ENCODE measurements around the gene PRKN. TPM values are rescaled to one million over a fixed set of nuclear protein-coding genes. Genes with fewer than 3 reads are reported as not detected.

Gene PRKN
- total RNA-seq, 1 donor from 2014 or later, result not detected

DNA sequence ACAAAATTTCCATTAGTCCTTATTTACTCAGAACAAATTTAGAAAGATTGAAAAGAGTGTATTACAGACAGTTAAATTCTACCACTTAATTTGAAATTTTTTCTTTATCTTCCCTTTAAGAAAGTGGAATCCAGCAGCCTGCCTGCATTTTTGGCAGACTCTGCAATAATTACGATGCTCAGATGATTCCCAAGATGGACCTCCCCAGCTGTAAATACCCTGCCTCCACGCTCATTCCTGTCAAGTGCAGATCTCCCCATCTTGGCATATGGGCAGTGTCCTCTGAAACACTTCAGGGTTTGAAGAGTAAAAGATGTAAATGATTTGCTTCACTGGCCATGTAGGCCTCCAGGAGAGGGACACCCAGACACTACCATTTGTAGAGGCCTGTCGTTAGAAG is 471.2 kb downstream of the PRKN start:
- no peak for DNase-seq (ENCODE audit: low spot score)
- no peak overlapping the region for H3K27ac Mint-ChIP-seq
- no peaks in the 10 kb centered on the region for H3K27me3 Mint-ChIP-seq (ENCODE audit: insufficient read depth)
- no peaks in the 10 kb centered on the region for H3K4me1 Mint-ChIP-seq (ENCODE audit: low read depth)
- intact Hi-C loops (cut with micrococcal nuclease), result no loop called here
- no peaks in the 10 kb centered on the region for H3K36me3 Mint-ChIP-seq (ENCODE audit: low read depth)
- H3K4me3 Mint-ChIP-seq, result no peak overlapping the region
- H3K9me3 Mint-ChIP-seq, result no peaks in the 10 kb centered on the region

- Mint-ChIP-seq H3K36me3 (ENCODE audit: low read depth) (no peaks in the 10 kb centered on the region), H3K4me3 (no peak overlapping the region), H3K9me3 (no peaks in the 10 kb centered on the region), H3K4me1 (ENCODE audit: low read depth) (no peaks in the 10 kb centered on the region), H3K27me3 (ENCODE audit: insufficient read depth) (no peaks in the 10 kb centered on the region), H3K27ac (no peak overlapping the region)
- no peak for DNase-seq (ENCODE audit: low spot score)
- intact Hi-C loops (cut with micrococcal nuclease), result no loop called here
Measured at GRCh38 chr6:162251257-162251656, 476.3 kb downstream of the PRKN start.

DNA sequence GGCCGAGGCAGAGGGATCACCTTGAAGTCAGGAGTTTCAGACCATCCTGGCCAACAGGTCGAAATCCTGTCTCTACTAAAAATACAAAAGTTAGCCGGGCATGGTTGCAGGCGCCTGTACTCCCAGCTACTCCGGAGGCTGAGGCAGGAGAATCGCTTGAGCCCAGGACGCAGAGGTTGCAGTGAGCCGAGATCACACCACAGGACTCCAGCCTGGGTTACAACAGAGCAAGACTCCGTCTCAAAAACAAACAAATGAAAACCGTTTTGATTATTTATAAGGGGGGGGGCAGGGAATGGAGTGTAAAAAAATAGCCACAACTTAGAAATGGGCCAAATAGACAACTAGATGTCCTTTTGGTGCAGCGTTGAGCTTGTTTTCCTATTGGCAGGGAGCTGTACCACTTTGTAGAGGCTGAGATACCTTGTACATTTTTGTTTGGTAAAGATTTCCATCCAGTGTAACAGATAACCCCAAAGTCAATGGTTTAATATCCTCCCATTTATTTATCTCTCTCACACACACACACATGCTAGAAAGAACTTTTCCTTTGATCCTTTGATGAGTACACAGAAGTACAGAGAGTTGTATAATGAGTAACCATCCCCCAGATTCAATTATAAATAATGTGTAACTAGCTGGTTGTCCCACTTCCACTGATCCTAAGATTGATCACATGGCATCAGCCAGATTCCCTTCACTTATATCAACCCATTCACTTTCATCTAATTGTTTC is 477.5 kb downstream of the PRKN start:
- Mint-ChIP-seq H3K27me3 (ENCODE audit: insufficient read depth) (no peaks in the 10 kb centered on the region), H3K9me3 (no peaks in the 10 kb centered on the region), H3K4me3 (no peak overlapping the region), H3K36me3 (ENCODE audit: low read depth) (no peaks in the 10 kb centered on the region), H3K4me1 (ENCODE audit: low read depth) (no peaks in the 10 kb centered on the region), H3K27ac (no peak overlapping the region)
- intact Hi-C loops (cut with micrococcal nuclease), result no loop called here
- DNase-seq (ENCODE audit: low spot score), result no peak

DNA sequence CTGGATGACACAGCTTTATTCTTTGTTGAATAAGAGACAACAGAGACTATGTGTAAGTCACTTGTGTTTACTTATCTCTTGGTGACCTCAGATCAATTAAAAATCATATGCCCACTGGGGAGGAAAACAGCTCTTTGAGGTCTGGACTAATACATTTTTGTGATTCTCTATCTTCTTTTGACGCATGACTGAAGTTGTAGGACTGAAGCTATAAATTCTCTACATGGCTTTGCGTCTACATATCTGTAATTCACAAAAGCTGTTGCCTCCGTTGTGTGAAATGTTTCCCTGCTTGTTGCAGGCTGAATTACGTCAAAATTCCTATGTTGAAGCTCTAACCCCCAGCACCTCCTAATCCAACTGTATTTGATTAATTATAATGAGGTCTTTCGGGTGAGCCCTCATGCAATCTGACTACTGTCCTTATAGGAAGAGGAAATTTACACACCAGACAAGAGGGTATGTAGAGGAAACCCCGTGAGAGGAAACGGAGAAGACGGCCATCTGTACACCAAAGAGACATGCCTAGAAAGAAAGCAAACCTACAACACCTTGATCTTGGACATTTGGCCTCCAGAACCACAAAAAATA is 481.6 kb downstream of the PRKN start:
- Mint-ChIP-seq H3K27ac (no peak overlapping the region), H3K36me3 (ENCODE audit: low read depth) (no peaks in the 10 kb centered on the region), H3K4me3 (no peak overlapping the region), H3K9me3 (no peaks in the 10 kb centered on the region), H3K27me3 (ENCODE audit: insufficient read depth) (no peaks in the 10 kb centered on the region), H3K4me1 (ENCODE audit: low read depth) (no peaks in the 10 kb centered on the region)
- no peak for DNase-seq (ENCODE audit: low spot score)
- intact Hi-C loops (cut with micrococcal nuclease), result no loop called here

GRCh38 chr6:162244031-162244430 is 483.5 kb downstream of the PRKN start:
- intact Hi-C loops (cut with micrococcal nuclease), result no loop called here
- no peak overlapping the region for H3K4me3 Mint-ChIP-seq
- H3K4me1 Mint-ChIP-seq (ENCODE audit: low read depth), result no peaks in the 10 kb centered on the region
- no peaks in the 10 kb centered on the region for H3K9me3 Mint-ChIP-seq
- no peak overlapping the region for H3K27ac Mint-ChIP-seq
- no peaks in the 10 kb centered on the region for H3K27me3 Mint-ChIP-seq (ENCODE audit: insufficient read depth)
- H3K36me3 Mint-ChIP-seq (ENCODE audit: low read depth), result no peaks in the 10 kb centered on the region
- DNase-seq (ENCODE audit: low spot score), result no peak

- Mint-ChIP-seq H3K4me3 (no peak overlapping the region), H3K27me3 (ENCODE audit: insufficient read depth) (no peaks in the 10 kb centered on the region), H3K9me3 (no peaks in the 10 kb centered on the region), H3K36me3 (ENCODE audit: low read depth) (no peaks in the 10 kb centered on the region), H3K4me1 (ENCODE audit: low read depth) (no peaks in the 10 kb centered on the region), H3K27ac (no peak overlapping the region)
- DNase-seq (ENCODE audit: low spot score), result no peak
- intact Hi-C loops (cut with micrococcal nuclease), result no loop called here
Measured at GRCh38 chr6:162242915-162243314, 484.7 kb downstream of the PRKN start.

GRCh38 chr6:162239330-162239729 is 488.2 kb downstream of the PRKN start:
- intact Hi-C loops (cut with micrococcal nuclease), result no loop called here
- H3K27ac Mint-ChIP-seq, result no peak overlapping the region
- H3K4me1 Mint-ChIP-seq (ENCODE audit: low read depth), result no peaks in the 10 kb centered on the region
- H3K9me3 Mint-ChIP-seq, result no peaks in the 10 kb centered on the region
- no peaks in the 10 kb centered on the region for H3K27me3 Mint-ChIP-seq (ENCODE audit: insufficient read depth)
- DNase-seq (ENCODE audit: low spot score), result no peak
- no peak overlapping the region for H3K4me3 Mint-ChIP-seq
- H3K36me3 Mint-ChIP-seq (ENCODE audit: low read depth), result no peaks in the 10 kb centered on the region

GRCh38 chr6:162238675-162239074 is 488.9 kb downstream of the PRKN start:
- Mint-ChIP-seq H3K27me3 (ENCODE audit: insufficient read depth) (no peaks in the 10 kb centered on the region), H3K27ac (no peak overlapping the region), H3K36me3 (ENCODE audit: low read depth) (no peaks in the 10 kb centered on the region), H3K4me1 (ENCODE audit: low read depth) (no peaks in the 10 kb centered on the region), H3K9me3 (no peaks in the 10 kb centered on the region), H3K4me3 (no peak overlapping the region)
- intact Hi-C loops (cut with micrococcal nuclease), result no loop called here
- no peak for DNase-seq (ENCODE audit: low spot score)

- H3K27ac Mint-ChIP-seq, result no peak overlapping the region
- H3K4me3 Mint-ChIP-seq, result no peak overlapping the region
- no peaks in the 10 kb centered on the region for H3K4me1 Mint-ChIP-seq (ENCODE audit: low read depth)
- no peaks in the 10 kb centered on the region for H3K27me3 Mint-ChIP-seq (ENCODE audit: insufficient read depth)
- intact Hi-C loops (cut with micrococcal nuclease), result no loop called here
- H3K9me3 Mint-ChIP-seq, result no peaks in the 10 kb centered on the region
- DNase-seq (ENCODE audit: low spot score), result no peak
- H3K36me3 Mint-ChIP-seq (ENCODE audit: low read depth), result no peaks in the 10 kb centered on the region
Measured at GRCh38 chr6:162237331-162237730, 490.2 kb downstream of the PRKN start.

GRCh38 chr6:162234631-162235030 is 492.9 kb downstream of the PRKN start:
- no peak overlapping the region for H3K4me3 Mint-ChIP-seq
- no peaks in the 10 kb centered on the region for H3K4me1 Mint-ChIP-seq (ENCODE audit: low read depth)
- no peaks in the 10 kb centered on the region for H3K9me3 Mint-ChIP-seq
- no peak for DNase-seq (ENCODE audit: low spot score)
- intact Hi-C loops (cut with micrococcal nuclease), result no loop called here
- peaks cover 3% of the 10 kb centered on the region for H3K27me3 Mint-ChIP-seq (ENCODE audit: insufficient read depth)
- H3K27ac Mint-ChIP-seq, result no peak overlapping the region
- no peaks in the 10 kb centered on the region for H3K36me3 Mint-ChIP-seq (ENCODE audit: low read depth)

DNA sequence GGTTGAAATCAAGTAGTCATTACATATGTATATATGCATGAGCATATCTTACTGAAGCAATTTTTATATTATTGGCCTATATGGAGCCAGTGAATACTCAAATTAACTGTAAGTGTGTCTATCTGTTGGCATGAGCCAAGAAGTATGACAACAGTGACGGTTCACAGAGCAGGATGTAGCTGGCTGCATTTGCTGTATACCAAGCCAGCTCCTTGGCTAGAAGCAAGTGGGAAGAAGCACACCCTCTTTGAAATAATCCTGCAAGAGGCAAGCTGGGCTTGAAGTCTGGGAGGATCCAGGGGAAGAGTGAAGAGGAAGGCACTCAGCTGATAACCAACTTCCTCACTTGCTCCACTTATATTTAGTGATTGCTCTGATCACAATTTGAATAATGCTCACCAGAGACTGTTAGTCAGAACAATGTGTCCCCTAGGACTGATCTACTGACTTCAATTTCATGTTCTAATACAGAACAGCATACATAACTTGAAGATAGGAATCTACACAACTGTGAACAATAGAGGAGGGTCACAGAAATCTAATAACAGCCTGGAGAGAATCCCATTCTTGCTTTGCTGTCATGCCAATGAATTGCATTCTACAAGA is 497.3 kb downstream of the PRKN start:
- H3K27me3 Mint-ChIP-seq (ENCODE audit: insufficient read depth), result peaks cover 3% of the 10 kb centered on the region
- intact Hi-C loops (cut with micrococcal nuclease), result no loop called here
- DNase-seq (ENCODE audit: low spot score), result no peak
- H3K36me3 Mint-ChIP-seq (ENCODE audit: low read depth), result no peaks in the 10 kb centered on the region
- no peaks in the 10 kb centered on the region for H3K9me3 Mint-ChIP-seq
- H3K4me3 Mint-ChIP-seq, result no peak overlapping the region
- H3K27ac Mint-ChIP-seq, result no peak overlapping the region
- no peaks in the 10 kb centered on the region for H3K4me1 Mint-ChIP-seq (ENCODE audit: low read depth)

DNA sequence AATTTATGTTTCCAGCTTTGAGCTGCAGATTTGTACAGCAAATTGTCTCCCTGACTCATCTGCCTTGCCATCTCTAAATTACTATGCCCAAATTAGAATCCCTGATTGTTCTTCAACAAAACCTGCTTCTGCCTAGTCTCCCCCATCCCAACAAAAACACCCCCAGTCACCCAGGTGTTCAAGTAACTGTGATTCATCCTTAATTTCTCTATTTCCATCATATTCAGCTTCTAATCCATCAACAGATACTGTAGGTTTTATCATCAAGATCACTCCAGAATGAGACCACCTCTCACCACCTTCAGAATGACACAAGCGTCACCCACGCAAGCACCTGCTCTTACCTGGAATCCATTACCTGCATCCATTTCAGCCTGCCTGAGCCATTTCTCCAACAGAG is 498.5 kb downstream of the PRKN start:
- no peak for DNase-seq (ENCODE audit: low spot score)
- Mint-ChIP-seq H3K9me3 (no peaks in the 10 kb centered on the region), H3K4me3 (no peak overlapping the region), H3K4me1 (ENCODE audit: low read depth) (no peaks in the 10 kb centered on the region), H3K36me3 (ENCODE audit: low read depth) (no peaks in the 10 kb centered on the region), H3K27me3 (ENCODE audit: insufficient read depth) (peaks cover 3% of the 10 kb centered on the region), H3K27ac (no peak overlapping the region)
- intact Hi-C loops (cut with micrococcal nuclease), result no loop called here

DNA sequence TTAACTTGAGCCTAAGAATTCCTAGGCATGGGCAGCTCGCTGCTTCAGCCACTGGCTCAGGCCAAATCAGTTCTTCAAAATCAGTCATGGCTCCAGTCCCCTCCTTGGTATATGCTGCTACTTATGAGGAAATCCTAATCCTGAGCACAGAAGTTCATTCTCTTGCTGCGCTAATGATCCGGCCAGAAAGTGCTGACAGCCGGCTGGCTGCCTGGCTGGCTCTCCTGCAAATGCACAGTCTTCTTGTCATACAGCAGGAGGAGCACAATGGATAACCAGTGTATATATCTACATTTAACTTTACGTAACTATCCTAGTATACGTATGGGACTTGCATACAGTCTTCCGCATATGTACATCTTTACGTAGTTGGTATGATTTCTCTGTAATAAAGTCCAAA is 500.8 kb downstream of the PRKN start:
- Mint-ChIP-seq H3K4me1 (ENCODE audit: low read depth) (no peaks in the 10 kb centered on the region), H3K9me3 (no peaks in the 10 kb centered on the region), H3K36me3 (ENCODE audit: low read depth) (no peaks in the 10 kb centered on the region), H3K4me3 (no peak overlapping the region), H3K27me3 (ENCODE audit: insufficient read depth) (peaks cover 3% of the 10 kb centered on the region), H3K27ac (no peak overlapping the region)
- intact Hi-C loops (cut with micrococcal nuclease), result no loop called here
- no peak for DNase-seq (ENCODE audit: low spot score)
